ENCODE data around the gene DYNLRB2. TPM values are rescaled to one million over a fixed set of nuclear protein-coding genes. Genes with fewer than 3 reads are reported as not detected.

The DYNLRB2 gene
- total and polyA plus RNA-seq, 9 of the 15 experiments (the other 6 are each of a cell fraction or from before 2014, with no cell fraction given), result not detected

- Histone ChIP-seq H3K36me3 (ENCODE audit: control insufficient read depth, insufficient read depth, low read length) (no peaks in the 10 kb centered on the region), H3K4me2 (ENCODE audit: insufficient read depth, low read length) (no peak overlapping the region), H3K9me1 (ENCODE audit: control insufficient read depth, insufficient read depth, low read length) (no peaks in the 10 kb centered on the region), H3K4me3 (no peak overlapping the region), H3K9me3 (replicated peaks; ENCODE audit: control insufficient read depth, insufficient read depth, low read depth, low read length) (no peaks in the 10 kb centered on the region; the same call in 1 of the 2 replicates), H2AFZ (ENCODE audit: low read depth, low read length) (no peak overlapping the region), H3K9ac (ENCODE audit: insufficient read depth in 1 of 2, low read depth in 2 of 2, low read length in 2 of 2) (no peak overlapping the region), H4K20me1 (replicated peaks; ENCODE audit: control insufficient read depth, insufficient read depth, low read length) (no peaks in the 10 kb centered on the region), H3K27ac (ENCODE audit: extremely low read depth, low read depth, low read length) (no peak overlapping the region), H3K79me2 (ENCODE audit: control insufficient read depth, insufficient read depth, low read length) (no peaks in the 10 kb centered on the region), H3K4me1 (replicated peaks in 1 of 2; ENCODE audit: control insufficient read depth in 2 of 2, insufficient read depth in 2 of 2, low read length in 2 of 2) (peaks cover 0 to 8% of the 10 kb centered on the region in 2 experiments; a peak in 2 of 5 replicates), H3K27me3 (ENCODE audit: control insufficient read depth in 2 of 2, insufficient read depth in 2 of 2, low read length in 2 of 2) (no peaks in the 10 kb centered on the region)
- 3% methylated on average over 6 of the region's 6 CpGs for WGBS (ENCODE audit: insufficient coverage, low coverage, missing lambda C conversion rate)
- in situ Hi-C loops (cut with MboI), result loop anchor here (25.0 kb wide), 1 partner anchor 1193 kb away; no protein-coding TSS in a partner anchor
- intact Hi-C loops (cut with micrococcal nuclease), result no loop called here
- BruUV-seq (replicated peaks), result no TSS peak
- ChIA-PET CTCF (ENCODE audit: low intra/inter-chr PET ratio) (no interaction called here), POLR2A (interaction anchor here (0.7 kb wide), 1 partner anchor 138 kb away, joined by 3 read pairs; no protein-coding TSS in a partner anchor)
- TF ChIP-seq SAFB (IDR thresholded peaks at IDR 0.05; ENCODE audit: borderline replicate concordance, low read depth, low read length), result no peak
- no peak for TF ChIP-seq OTX1 (CRISPR knock-in tag; IDR thresholded peaks at IDR 0.05)
- no peak for TF ChIP-seq ZNF512 (tag; IDR thresholded peaks at IDR 0.05)
- no peak for TF ChIP-seq PBX2 (CRISPR knock-in tag; IDR thresholded peaks at IDR 0.05; ENCODE audit: low read depth)
- TF ChIP-seq PBX2 (tag; conservative IDR thresholded peaks at IDR 0.05; ENCODE audit: low read depth), result no peak
- no peak for TF ChIP-seq ZNF124 (CRISPR knock-in tag; IDR thresholded peaks at IDR 0.05)
- TF ChIP-seq ZNF395 (CRISPR knock-in tag; IDR thresholded peaks at IDR 0.05), result no peak
- TF ChIP-seq IRF1 (CRISPR knock-in tag; IDR thresholded peaks at IDR 0.05; ENCODE audit: borderline replicate concordance), result no peak
- TF ChIP-seq BRD9 (IDR thresholded peaks at IDR 0.05; ENCODE audit: low read depth, partially characterized antibody), result no peak
- ATAC-seq (no peak), FAIRE-seq (no peak), DNase-seq (ENCODE audit: extremely low read depth in 1 of 4, low spot score in 3 of 4) (no peak)
Measured at GRCh38 chr16:80544326-80544725, 3.5 kb downstream of the DYNLRB2 start.
